HepG2 (cell line): Measurements from ENCODE around the gene TRABD. TPM values are rescaled to one million over a fixed set of nuclear protein-coding genes. Genes with fewer than 3 reads are reported as not detected.

Experiments used
- ATF7-NPFF ChIP-seq: sonication (generic); formaldehyde crosslinking; IDR thresholded peaks from 2 replicates; pipeline ENCODE4 v1.8.1; 2023; ENCODE audit warnings: mild to moderate bottlenecking, low read depth, missing genetic modification reagents, moderate library complexity
- DMTF1 ChIP-seq: sonication (generic); formaldehyde crosslinking; IDR thresholded peaks from 2 replicates; pipeline ENCODE4 v1.4.0; 2020; ENCODE audit warnings: mild to moderate bottlenecking, missing genetic modification reagents
- EED ChIP-seq: sonication (generic); formaldehyde crosslinking; IDR thresholded peaks from 2 replicates; pipeline ENCODE4 v1.5.0; 2020; ENCODE audit warnings: mild to moderate bottlenecking, missing genetic modification reagents
- FOSL1 ChIP-seq: sonication (generic); formaldehyde crosslinking; IDR thresholded peaks from 2 replicates; pipeline ENCODE4 v1.9.0; 2021; ENCODE audit warnings: missing genetic modification reagents, borderline replicate concordance
- GABPA ChIP-seq, 2 experiments: IDR thresholded peaks; 2 replicates each; pipeline ENCODE4 v1.6.1; 2011 to 2016; ENCODE audit warnings: low read depth in 2 of 2, low read length in 1 of 2, missing biosample characterization in 1 of 2, missing genetic modification characterization in 1 of 2
- HES4 ChIP-seq: sonication (generic); formaldehyde crosslinking; IDR thresholded peaks from 2 replicates; pipeline ENCODE4 v1.9.0; 2021; ENCODE audit warnings: mild to moderate bottlenecking, missing genetic modification reagents, borderline replicate concordance
- HMGXB3 ChIP-seq: sonication (generic); formaldehyde crosslinking; IDR thresholded peaks from 2 replicates; pipeline ENCODE4 v1.4.0; 2020; ENCODE audit warnings: missing genetic modification reagents, borderline replicate concordance
- HNF1B ChIP-seq: sonication (generic); formaldehyde crosslinking; IDR thresholded peaks from 2 replicates; pipeline ENCODE4 v1.5.1; 2020; ENCODE audit warnings: mild to moderate bottlenecking, moderate library complexity, missing genetic modification reagents
- IRX3 ChIP-seq: sonication (generic); formaldehyde crosslinking; IDR thresholded peaks from 2 replicates; pipeline ENCODE4 v1.8.1; 2023; ENCODE audit warnings: mild to moderate bottlenecking, low read depth, missing genetic modification reagents, borderline replicate concordance
- SMARCE1 ChIP-seq: fragments of 450-650 bp; IDR thresholded peaks from 2 replicates; pipeline ENCODE4 v1.6.1; 2017; ENCODE audit warnings: borderline replicate concordance
- SNRNP70 ChIP-seq: fragments of 200-400 bp; formaldehyde crosslinking; IDR thresholded peaks from 2 replicates; pipeline ENCODE4 v1.6.1; 2017; ENCODE audit warnings: mild to moderate bottlenecking, low read depth, low read length, moderate library complexity
- THAP8 ChIP-seq: sonication (generic); formaldehyde crosslinking; IDR thresholded peaks from 2 replicates; pipeline ENCODE4 v1.5.1; 2020; ENCODE audit warnings: missing genetic modification reagents, mild to moderate bottlenecking, borderline replicate concordance
- ZFP62 ChIP-seq: sonication (generic); formaldehyde crosslinking; IDR thresholded peaks from 2 replicates; pipeline ENCODE4 v1.4.0; 2020; ENCODE audit warnings: missing genetic modification reagents
- ZKSCAN8 ChIP-seq: IDR thresholded peaks from 2 replicates; pipeline ENCODE4 v1.6.1; 2016; ENCODE audit warnings: borderline replicate concordance, missing genetic modification reagents, missing compliant biosample characterization
- ZNF580 ChIP-seq: IDR thresholded peaks from 2 replicates; pipeline ENCODE4 v1.6.1; 2016; ENCODE audit warnings: low read depth, borderline replicate concordance
- ZNF749 ChIP-seq: sonication (generic); formaldehyde crosslinking; IDR thresholded peaks from 2 replicates; pipeline ENCODE4 v1.8.0; 2022; ENCODE audit warnings: mild to moderate bottlenecking, missing genetic modification reagents, moderate library complexity, borderline replicate concordance
- ZNF766 ChIP-seq: sonication (generic); formaldehyde crosslinking; IDR thresholded peaks from 2 replicates; pipeline ENCODE4 v1.5.0; 2020; ENCODE audit warnings: missing genetic modification reagents, borderline replicate concordance
- ZSCAN25 ChIP-seq: sonication (generic); formaldehyde crosslinking; IDR thresholded peaks from 2 replicates; pipeline ENCODE4 v1.8.0; 2022; ENCODE audit warnings: mild to moderate bottlenecking, missing genetic modification reagents
- polyA plus RNA-seq, 8 experiments: library from polyadenylated mRNA; depleted of rRNA in 3 of 8; stranded (reverse) in 7 of 8; unstranded in 1 of 8; fragments of >200 nt; fragmentation: Illumina TruSeq in 4 of 8; extraction: Trizol in 4 of 8; gene quantifications; 2 replicates each; pipeline versions ENCODE4 v1.2.1 to v1.2.3, GENCODE V29; 2011 to 2016; ENCODE audit warnings: low read depth in 4 of 8, missing spikeins in 1 of 8, mixed read lengths in 1 of 8; ENCODE audit not compliant: insufficient read depth in 1 of 8
- total RNA-seq, 5 experiments: library from RNA; depleted of rRNA; stranded (reverse); fragments of >200 nt; fragmentation: Illumina TruSeq; extraction: Trizol; gene quantifications; 2 replicates each; pipeline ENCODE4 v1.2.3, GENCODE V29; 2016; ENCODE audit warnings: low read depth in 1 of 5

Gene TRABD
- total and polyA plus RNA-seq, 2 of the 13 experiments (the other 11 are each of a cell fraction or from before 2014, with no cell fraction given): 21.5 to 28.9 TPM

GRCh38 chr22:50185375-50186087 lies at the start of gene TRABD (continued):
- TF ChIP-seq DMTF1 (CRISPR knock-in tag) (no peak), ZSCAN25 (CRISPR knock-in tag) (no peak), SMARCE1 (no peak), SNRNP70 (no peak), ZFP62 (CRISPR knock-in tag) (no peak), HES4 (0 out of 2 replicates have a peak, but pooled peaks have one; percentile 33), ZNF580 (CRISPR knock-in tag) (no peak), GABPA (IDR thresholded peaks at IDR 0.05; ENCODE audit: low read depth, low read length) (peak; percentile 24; the same call in 1 of the 2 replicates), GABPA (CRISPR knock-in tag; IDR thresholded peaks at IDR 0.05; ENCODE audit: low read depth) (no peak), EED (CRISPR knock-in tag) (no peak), IRX3 (CRISPR knock-in tag) (no peak), THAP8 (CRISPR knock-in tag) (no peak), FOSL1 (no peak), ZNF766 (CRISPR knock-in tag) (no peak), ZNF749 (CRISPR knock-in tag) (no peak), HMGXB3 (no peak), HNF1B (no peak), ATF7-NPFF (CRISPR knock-in tag) (no peak), ZKSCAN8 (CRISPR knock-in tag) (no peak)
